RPMI7951 (cell line): ENCODE measurements around the gene OGFOD2. TPM values are rescaled to one million over a fixed set of nuclear protein-coding genes. Genes with fewer than 3 reads are reported as not detected.

ENCODE experiments used
- DNase-seq: peaks from one replicate; pipeline ENCODE4 v3.0.0-alpha.2; 2012; ENCODE audit warnings: low read depth
- total RNA-seq: library from RNA; depleted of rRNA; stranded (reverse); fragments of >200 nt; shearing (Covaris generic); gene quantifications from 2 replicates; pipeline ENCODE4 v1.2.3, GENCODE V29; 2014

OGFOD2 gene
- total RNA-seq, 1 experiment from 2014 or later, result 8.4 TPM

DNA sequence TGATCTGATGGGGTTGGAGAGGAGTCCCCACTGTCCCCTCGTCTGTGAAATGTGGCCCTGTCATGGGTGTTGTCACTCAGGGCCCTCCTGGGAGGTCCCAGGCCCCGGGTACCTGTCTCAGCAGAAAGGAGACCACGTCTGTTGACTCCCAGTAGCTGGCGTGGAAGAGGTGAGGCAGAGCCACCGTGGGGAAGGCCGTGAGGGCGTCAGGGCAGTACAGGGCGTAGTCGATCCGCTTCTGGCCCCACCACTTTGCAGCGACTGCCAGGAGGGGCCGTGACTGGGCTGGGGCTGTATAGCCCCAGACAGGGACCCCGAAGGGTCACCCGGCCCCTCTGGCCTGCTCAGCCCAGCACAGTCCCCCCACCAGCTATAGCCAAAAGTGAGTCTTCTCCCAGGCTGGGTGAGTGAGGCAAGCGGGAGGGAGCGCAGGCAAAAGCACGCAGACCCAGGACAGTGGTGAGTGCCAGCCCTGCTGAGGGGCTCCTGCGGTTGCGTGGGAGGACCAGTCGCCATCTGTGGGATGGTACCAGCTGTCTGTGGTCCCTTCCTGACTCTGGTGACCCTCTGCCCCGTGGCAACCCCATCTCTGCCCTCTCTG, 13.7 kb downstream of the OGFOD2 start:
- no peak for DNase-seq

DNA sequence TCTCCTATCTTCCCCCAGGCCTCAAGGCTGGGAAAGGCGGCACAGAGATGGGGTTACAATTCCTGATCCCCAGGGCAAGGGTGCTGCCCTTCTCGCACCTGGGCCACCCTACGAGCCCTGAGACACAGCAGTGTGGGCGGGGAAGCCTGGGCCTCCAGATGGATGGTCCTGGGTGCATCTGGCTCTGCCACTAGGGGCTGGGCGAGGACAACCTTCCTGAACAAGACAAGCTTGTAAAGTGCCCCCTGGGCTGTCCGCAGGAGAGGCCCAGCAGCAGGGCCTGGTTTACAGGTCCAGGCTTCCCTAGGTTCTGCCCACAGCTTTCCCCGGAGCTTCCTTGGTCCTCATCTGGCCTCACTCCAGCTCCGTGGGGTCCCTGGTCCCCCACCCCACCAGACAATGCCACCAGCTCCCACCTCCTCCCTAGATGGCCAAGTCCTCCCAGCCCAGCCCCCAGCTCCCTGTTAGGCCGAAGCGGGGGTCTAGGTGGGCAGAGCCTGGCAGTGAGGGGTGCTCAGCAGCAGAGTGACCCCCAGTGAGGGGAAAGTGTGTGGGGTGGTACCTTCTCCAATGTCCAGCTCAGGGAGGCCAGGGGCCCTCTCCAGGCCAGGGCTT, 14.3 kb downstream of the OGFOD2 start:
- DNase-seq, result no peak

- no peak for DNase-seq
Measured at GRCh38 chr12:122989874-122990419, 14.9 kb downstream of the OGFOD2 start.

GRCh38 chr12:122990561-122990960, 15.5 kb downstream of the OGFOD2 start:
- no peak for DNase-seq

GRCh38 chr12:122990961-122991622, 16.0 kb downstream of the OGFOD2 start:
- DNase-seq, result no peak

DNA sequence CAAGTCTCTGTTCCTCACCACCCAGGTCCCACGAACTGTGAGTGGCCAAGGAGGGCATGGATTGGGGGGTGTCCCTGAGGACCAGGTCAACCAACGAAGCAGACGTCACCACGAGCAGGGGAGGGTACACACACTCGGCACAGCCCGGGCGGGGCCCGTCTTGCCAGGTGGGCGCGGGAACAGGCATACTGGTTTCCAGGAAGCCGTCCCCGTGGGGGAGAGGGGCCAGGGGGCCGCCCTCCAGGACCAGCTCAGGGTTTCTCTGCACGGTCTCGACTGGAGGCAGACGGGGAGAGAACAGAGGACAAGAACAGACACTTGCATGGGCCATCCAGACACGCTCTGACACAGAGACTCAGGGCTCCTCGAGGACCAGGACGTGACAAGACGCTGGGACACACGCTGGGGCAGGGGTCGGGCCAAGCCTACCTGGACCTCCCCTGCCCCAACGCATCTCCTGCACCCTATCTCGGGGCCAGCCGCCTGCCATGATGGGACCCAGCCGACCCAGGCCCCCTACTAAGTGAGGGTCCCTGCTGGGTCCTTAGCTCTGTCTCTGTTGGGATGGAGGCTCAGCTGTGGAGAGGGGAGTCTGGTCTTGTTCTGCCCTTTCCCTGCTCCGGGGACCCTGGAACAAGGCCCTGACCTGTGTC, 16.7 kb downstream of the OGFOD2 start:
- DNase-seq, result no peak

GRCh38 chr12:122992386-122992785, 17.3 kb downstream of the OGFOD2 start:
- DNase-seq, result no peak

- no peak for DNase-seq
Measured at GRCh38 chr12:122994140-122994675, 19.2 kb downstream of the OGFOD2 start.

GRCh38 chr12:122994781-122995502, 19.9 kb downstream of the OGFOD2 start:
- no peak for DNase-seq

DNA sequence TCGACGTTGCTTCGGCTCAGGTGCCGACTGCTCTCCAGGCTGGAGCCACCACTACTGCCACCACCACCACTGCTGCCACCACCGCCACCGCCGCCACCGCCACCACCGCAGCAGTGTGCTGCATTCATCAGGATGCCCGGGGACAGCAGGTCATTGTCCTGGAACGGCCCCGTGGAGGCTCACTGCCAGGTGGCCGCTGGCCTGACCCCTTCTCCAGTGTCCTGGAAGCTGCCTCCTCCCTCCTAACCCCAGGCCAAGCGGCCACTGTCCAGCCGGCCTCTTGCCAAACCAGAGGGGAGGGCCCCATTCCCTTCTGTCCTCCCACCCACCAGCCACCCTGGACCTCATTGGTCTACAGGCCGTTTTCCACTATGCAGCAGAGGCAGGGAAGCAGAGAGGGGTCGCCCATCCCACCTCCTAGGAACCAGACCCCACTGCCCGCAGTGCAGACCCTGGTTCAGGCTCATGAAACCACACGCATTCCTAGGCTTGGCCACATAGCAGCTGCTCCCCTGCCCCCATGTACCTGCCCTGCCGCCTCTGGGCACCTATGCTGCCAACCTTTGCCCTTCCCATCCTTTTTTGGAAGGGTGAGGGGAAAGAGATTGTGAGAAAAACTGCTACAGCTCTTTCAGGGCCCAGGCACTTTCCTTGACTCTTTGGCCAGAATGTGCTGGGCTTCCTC, 20.6 kb downstream of the OGFOD2 start:
- DNase-seq, result no peak

DNA sequence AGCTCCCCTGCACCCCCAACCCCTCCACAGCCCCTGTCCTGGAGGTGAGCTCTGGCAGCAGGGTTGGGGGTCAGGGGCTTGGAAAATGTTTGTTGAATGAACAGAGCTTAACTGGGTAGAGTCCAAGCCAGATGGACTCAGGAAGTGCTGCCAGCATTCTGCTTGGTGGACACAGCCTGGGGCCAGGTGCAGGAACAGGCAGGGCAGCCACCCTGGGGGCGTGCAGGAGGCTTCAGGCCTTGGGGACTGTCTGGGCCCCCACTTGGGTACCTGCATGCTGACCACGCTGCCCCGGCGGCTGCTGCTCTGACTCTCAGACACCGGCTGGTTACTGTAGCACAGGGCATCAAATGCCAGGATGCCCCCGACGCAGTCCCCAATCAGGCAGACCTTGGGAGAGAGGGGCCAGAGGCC, 21.2 kb downstream of the OGFOD2 start:
- DNase-seq, result no peak

DNA sequence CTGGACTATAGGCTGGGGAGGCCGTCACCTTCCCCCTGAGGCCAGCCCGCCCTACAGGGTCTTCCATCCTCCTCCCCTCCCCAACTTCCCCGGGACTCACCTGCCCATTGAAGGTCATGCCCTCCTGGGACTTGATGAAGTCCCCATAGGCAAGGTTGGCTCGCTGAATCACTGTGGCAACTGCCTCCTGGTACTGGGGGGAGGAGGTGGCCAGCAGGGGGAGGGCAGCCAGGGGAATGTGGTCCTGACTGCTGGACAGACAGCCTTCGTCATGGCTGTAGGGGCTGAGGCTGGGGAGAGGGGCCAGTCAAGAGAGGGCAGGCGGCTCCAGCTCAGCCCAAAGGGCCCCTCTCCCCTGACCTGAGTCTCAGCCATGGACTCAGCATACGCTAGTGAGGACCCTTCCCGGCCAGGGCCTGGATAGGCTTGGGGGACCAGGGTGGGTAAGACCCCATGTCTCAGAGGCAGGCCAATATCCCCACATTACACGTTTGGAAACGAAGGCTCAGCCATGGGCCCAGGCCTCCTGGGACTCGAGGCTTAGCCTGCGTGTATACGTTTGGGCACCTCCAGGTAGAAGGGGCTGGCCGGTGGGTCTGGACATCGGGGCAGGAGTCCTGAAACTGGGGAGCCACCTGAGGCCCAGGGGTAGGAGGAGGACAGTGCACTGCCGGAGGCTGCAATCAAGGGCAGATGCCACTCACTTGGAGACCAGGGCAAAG, 21.7 kb downstream of the OGFOD2 start:
- no peak for DNase-seq

- DNase-seq, result no peak
Measured at GRCh38 chr12:122997343-122998250, 22.6 kb downstream of the OGFOD2 start.

DNA sequence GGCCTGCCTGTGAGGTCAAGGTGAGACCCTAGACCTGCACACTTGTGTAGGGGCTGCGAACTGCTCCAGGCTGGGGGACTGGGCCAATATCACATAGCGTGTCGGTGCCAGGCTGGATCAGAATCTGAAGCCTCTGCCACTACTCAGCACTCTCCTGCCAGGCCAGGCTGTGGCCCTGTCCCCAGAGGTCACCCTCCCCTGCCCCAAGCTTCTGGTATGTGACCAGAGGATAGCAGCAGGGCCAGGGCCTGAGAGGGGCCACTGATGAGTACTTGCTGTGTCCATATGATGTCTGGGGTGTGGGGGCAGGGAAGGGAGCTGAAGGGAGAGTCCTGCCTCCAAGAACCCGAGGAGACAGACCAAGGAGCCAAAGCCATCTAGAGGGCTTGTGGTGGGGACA, 23.3 kb downstream of the OGFOD2 start:
- no peak for DNase-seq

DNA sequence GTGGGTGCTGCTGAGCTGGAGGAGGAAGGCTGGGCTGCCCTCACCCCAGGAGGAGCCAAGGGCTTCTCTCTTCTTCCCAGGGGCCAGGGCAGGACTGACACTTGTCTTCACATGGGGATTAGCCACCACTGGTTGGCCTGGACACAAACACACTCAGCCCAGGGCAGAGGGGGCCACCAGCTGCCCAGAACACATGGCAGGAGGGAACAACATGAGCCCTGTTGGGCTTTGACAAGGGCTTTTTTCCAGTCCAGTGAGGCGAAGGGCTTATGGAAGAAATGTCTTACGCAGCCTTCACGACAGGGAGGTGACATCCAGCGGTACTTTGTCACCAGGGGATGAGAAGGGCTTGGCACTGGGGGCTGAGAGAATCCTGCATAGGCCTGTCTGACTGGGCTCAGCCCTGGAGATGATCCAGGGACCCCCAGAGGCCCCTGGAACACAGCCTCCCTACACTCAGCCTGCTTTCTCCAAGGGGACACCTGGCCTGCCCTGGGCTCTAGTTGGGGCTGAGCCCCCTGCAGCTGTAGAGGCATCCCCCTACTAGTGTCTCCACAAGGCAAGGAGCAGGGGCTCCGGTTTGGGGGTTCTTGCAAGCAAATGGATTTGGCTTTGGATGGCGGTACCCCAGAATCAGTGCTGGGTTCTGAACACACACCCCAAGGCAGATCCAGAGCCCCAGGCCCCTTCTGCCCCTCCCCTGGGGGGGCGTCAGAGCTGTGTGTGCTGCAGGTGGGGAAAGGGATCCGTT, 24.3 kb downstream of the OGFOD2 start:
- no peak for DNase-seq

DNA sequence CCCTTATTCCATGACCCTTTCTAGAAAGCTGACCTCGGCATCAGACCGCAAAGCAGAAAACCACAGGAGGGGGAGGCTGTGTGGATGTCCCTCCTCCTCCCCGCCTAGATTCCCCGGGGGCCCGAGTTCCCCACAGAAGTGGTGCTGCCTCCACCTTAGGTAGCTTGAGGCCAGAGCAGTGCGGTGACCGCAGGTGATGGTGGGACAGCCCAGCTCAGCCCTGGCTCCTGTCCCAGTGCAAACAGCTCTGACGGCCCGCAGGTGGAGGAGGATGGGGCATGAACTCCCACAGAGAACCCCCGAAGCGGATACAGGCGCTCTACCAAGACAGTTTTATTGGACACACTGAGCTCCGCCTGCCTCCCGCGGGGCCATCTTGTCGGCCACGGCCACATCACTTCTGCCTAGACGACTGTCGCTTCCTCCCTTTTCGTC, 25.0 kb downstream of the OGFOD2 start:
- DNase-seq, result no peak

- no peak for DNase-seq
Measured at GRCh38 chr12:123000578-123000977, 25.5 kb downstream of the OGFOD2 start.

- DNase-seq, result no peak
Measured at GRCh38 chr12:123001464-123001863, 26.4 kb downstream of the OGFOD2 start.
